OCI-LY3 (cell line): ENCODE data around the gene RNF217.

Source experiments
- CTCF ChIP-seq: fragments of 200-600, 300-600 bp; sonication (generic); IDR thresholded peaks from 2 replicates; pipeline ENCODE4 v1.5.1; 2014; ENCODE audit warnings: antibody characterized with exemption, low read length, low read depth
- EZH2phosphoT487 ChIP-seq: fragments of 200-600 bp; shearing (Covaris generic); IDR thresholded peaks from 2 replicates; pipeline ENCODE4 v1.6.1; 2018; ENCODE audit warnings: antibody characterized with exemption, mixed run types, low read depth

GRCh38 chr6:124995645-124996325, 33.5 kb downstream of the RNF217 start:
- TF ChIP-seq CTCF, result no peak
- TF ChIP-seq EZH2phosphoT487, result no peak
